22Rv1 (cell line): ENCODE results near the gene STARD3.

Source experiments
- ZFX ChIP-seq: fragments of 450-650 bp; IDR thresholded peaks from 2 replicates; pipeline ENCODE4 v1.6.1; 2017; ENCODE audit warnings: antibody characterized with exemption, borderline replicate concordance
- TF ChIP-seq, protein P1 (sequence below): fragments of 450-650 bp; IDR thresholded peaks from 2 replicates; pipeline ENCODE4 v1.5.1; 2017; ENCODE audit warnings: mild to moderate bottlenecking

DNA sequence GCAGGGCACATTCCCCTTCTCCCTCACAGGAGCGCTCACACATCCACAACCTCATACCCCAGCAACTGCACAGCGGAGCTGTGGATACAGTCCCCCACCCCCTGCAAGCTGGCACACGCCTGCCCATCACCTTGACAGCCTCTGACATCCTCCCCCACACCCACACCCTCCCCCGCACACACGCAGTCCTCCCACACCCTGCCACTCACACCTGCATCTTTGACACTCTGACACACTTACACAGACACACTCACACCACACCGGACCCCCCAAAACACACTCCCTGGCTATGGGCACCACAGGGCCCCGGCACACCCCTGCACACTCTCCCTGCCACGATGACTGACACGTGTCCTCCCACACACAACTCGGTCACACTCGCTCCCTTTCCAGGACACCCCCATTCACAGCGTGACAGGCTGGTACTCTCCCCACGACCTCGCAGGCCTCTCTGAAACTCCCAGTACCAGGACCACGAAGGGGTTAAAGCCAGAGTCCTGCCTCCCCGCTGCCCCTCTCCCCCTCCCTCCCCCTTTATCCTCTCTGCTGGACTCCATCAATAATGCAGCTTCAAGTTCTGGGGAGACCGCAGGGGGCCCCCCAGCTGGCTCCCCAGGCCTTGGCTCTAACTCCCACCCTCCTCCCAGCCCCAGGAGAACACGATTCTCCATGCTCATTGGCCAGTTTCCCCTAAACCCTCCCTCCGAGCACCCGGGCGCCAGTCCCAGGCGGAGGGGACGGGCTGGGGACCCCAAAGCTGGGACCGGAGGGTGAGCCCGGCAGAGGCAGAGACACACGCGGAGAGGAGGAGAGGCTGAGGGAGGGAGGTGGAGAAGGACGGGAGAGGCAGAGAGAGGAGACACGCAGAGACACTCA, 10.5 kb upstream of the STARD3 start, which contains the start of gene PPP1R1B:
- TF ChIP-seq, protein P1, sequence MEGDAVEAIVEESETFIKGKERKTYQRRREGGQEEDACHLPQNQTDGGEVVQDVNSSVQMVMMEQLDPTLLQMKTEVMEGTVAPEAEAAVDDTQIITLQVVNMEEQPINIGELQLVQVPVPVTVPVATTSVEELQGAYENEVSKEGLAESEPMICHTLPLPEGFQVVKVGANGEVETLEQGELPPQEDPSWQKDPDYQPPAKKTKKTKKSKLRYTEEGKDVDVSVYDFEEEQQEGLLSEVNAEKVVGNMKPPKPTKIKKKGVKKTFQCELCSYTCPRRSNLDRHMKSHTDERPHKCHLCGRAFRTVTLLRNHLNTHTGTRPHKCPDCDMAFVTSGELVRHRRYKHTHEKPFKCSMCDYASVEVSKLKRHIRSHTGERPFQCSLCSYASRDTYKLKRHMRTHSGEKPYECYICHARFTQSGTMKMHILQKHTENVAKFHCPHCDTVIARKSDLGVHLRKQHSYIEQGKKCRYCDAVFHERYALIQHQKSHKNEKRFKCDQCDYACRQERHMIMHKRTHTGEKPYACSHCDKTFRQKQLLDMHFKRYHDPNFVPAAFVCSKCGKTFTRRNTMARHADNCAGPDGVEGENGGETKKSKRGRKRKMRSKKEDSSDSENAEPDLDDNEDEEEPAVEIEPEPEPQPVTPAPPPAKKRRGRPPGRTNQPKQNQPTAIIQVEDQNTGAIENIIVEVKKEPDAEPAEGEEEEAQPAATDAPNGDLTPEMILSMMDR, result no peak
- no peak for TF ChIP-seq ZFX
